Stimulated activated CD8-positive, alpha-beta memory T cell treated with anti-CD3 and anti-CD28 coated beads, Interleukin-15, amount 100 ng/mL, for 48 hours (primary cell): ENCODE measurements around the gene TSC1.

Experiments used
- DNase-seq, 2 donors: peaks; one replicate each; pipeline ENCODE4 v3.0.0-alpha.2; 2020; ENCODE audit warnings: low read depth in 2 of 2

The TSC1 gene

DNA sequence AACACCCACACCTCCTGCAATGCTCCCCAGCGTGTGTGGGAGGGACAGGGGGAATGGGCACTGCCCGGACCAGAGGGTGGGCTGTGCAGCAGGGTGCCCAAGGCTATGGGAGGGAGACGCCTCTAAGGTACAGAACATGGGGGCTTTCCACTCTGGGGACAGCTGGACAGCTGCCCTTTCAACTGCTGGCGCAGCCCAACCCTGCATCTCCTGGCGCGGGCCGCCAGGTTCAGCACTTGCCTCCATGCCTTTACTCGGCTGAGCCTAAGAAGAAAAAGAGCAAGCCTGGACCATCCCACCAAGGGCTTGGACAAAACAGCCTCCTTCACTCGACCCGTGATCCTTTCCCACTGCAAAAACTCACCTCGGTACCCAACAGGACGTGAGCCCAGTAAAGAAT lies 81.3 kb downstream of the TSC1 start:
- no peak for DNase-seq

DNA sequence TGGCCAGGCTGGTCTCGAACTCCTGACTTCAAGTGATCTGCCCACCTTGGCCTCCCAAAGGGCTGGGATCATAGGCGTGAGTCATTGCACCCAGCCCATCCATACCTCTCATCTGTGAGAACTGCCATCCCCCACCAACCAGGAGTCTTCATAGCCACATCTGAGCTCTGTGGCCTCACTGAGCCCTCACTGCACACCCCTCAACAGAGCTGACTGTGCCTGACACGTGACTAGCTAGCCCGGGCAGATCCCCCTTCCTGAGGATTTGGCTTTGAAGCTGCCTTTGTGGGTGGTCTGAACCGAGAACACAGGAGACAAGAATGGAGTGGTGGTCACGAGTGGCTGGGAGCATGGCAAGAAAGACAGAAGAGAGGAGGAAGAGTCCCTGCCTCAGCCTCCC lies 81.9 kb downstream of the TSC1 start:
- DNase-seq, result no peak

DNA sequence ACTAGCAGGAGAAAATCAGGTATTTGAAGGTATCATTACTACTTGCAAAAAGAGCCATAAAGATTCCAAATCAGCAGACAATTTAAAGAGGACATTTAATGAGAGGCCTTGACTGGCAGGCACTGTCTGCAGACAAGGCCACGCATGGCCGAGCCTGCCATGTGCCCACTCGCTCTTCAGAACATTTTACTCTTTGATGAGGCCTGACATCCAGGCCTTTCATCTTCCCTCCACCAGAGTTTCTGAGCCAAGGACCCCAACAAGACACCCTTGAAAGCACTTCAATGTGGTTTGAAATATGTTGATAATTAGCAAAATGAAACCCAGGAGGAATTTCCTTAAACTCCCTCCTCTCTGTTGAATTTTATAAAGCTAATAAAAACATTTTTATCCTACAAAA lies 82.8 kb downstream of the TSC1 start:
- DNase-seq, result no peak

DNA sequence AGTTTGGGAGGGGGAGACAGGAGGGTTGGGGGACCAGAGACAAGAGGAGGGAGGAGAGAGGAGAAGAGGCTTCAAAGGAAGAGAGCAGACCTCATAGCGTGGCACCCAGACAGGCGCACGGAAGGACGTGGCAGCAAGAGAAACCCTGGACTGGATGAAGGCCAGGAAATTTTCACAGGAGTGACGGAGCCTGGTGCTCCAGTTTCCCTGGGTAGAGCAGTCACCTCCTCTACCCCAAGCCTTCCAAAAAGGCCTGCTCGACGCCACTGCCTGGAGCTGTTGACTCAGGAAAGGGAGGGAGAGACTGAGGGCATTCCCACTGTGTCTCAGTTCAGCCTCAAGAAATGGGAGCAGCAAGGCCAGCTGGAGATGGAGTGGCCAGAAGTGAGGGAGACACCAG lies 85.7 kb downstream of the TSC1 start:
- no peak for DNase-seq

DNA sequence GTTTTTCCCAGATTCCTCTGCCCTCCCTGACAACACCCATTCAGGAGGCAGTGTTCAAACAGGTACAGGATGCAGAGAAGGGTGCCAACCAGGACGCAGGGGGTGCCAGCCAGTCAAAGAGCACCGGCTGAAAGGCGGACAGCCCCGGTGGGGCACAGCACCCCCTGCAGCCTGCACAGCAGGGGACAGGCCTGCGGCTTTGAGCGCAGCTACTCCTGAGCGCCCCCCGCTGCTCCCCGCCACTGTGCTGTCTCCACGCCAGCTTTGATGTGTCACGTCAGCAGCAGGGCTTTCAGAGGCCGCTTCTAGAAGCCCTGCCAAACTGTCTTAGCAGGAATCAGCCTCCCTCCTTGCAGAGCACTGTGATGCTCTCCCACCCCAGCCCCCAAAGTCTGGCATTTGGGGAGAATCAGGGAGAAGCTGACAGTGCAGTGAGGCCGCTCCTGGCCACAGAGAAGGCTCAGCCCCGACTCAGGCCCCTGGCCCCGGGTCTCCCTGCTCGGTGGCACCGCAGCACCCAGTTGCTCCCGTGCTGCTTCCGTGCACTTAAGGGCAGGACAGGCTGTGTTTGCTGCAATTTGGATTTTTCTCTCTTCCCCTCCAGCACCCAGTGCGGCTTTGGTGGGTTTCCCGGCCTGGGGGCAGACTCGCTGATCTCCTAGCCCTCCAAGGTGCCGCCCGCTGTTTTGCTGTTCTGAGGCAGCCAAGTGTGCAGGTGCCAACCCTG lies 86.6 kb downstream of the TSC1 start:
- no peak for DNase-seq

DNA sequence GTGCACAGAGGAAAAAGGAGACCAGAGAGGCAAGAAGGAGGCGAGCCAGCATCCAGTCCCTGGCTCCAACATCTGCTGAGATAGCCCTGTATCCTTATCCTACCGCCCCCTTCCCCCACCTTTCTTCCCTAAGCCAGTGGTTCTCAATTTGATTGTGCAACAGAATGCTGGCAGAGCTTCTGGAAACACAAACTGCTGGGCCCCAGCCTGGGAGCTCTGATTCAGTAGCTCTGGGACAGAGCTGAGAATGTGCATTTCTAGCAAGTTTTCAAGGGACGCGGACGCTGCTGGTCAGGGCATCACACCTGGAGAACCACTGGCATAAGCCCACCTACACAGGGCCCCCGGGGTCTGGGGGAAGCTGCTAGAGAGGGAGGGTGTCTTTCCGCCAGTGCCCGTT lies 87.4 kb downstream of the TSC1 start:
- DNase-seq, result no peak

DNA sequence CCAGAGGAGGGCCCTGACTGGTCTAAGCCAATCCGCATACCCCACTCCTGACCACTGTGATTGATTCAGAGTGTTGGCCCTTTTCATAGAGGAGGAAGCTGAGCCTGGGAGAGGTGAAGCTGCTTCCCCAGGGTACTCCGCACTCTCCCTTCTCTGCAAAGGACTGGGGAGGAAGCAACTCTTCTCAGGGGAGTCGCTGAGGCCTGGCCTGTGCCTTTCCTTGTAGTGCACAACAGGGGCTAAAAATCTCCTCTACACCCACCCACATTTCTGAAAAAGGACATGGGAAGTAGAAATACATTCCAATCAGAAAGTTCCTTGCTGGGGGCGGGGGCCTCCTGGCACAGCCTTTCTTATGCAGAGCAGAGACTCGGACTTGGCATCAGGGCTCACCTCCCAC lies 88.5 kb downstream of the TSC1 start:
- DNase-seq, result no peak

DNA sequence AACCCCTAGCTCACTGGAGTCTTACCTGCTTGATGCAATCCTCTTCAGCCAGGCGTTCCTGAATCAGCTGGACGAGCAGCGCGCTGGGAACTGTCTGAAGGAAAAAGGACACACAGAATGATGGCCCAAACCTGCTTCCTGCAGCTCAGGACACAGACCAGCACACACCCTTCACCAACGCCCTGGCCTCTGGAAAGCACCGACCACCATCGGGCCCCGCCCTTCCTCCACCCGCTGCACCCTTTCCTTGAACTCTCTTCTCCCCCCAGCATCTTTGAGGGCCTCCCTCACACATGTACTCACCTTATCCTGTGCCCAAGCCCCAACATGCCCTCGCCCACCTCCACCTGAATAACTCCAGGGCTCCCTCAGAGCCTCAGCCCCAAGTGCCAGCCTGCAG lies 89.6 kb downstream of the TSC1 start:
- DNase-seq, result no peak

DNA sequence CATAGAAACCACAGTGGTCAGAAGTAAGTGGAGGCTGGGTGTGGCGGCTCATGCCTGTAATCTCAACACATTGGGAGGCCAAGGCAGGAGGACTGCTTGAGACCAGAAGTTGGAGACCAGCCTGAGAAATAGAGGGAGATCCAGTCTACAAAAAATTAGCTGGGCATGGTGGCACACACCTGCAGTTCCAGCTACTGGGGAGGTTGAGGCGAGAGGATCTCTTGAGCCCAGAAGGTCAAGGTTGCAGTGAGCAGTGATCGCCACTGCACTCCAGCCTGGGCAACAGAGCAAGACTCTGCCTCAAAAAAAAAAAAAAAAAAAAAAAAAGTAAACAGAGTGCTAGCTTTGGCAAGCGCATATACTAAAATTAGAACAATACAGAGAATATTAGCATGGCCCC lies 90.9 kb downstream of the TSC1 start:
- no peak for DNase-seq

DNA sequence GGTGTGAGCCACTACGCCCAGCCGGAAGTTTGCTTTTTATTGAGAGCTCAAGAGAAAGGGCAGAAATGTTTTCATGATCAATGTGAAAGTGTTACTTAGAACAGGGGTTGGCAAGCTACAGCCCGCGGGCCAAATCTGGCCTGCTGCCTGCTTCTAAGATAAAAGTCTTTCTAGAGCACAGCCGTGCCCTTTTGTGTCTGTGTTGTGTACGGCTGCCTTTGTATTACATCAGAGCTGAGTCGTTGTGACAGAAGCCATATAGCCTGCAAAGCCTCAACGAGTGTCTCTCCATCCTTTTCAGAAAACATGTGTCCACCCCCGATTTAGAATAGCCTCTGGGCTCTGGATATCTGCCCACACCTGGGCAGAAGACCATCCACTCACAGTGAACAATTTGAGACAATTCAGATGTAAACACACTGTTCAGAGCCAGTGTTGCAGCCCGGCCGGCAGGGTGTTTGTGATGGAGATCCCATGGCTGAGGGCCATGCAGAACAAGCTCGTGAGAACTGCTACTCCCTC lies 95.2 kb downstream of the TSC1 start:
- DNase-seq, result no peak

DNA sequence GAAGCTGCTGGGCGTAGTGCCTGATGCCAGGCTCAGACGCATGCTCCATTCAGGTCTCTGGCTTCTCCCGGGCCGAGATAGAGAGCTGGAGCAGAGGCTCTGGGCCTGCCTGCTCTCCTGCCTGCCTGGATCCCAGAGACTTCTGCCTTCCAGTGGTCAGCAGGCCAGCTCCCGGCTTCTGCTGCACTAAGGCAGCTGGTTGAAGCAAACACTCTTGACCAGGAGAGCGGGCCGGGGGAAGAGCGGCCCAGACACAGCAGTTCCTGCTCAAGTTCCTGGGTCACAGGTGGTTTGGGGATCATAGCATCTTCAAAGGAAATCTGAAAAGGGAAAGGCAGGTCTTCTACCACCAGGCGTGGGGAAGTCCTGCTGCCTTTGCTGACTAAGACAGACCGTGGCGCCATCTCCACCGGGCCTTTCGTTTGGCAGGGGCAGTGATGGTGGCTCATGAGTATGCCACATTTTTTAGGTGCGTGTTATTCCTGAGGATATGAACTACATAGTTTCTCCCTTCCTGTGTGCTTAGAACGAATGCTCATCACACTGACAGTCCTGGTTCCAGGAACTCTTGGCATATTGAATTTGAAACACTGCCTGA lies 97.4 kb downstream of the TSC1 start:
- no peak for DNase-seq

DNA sequence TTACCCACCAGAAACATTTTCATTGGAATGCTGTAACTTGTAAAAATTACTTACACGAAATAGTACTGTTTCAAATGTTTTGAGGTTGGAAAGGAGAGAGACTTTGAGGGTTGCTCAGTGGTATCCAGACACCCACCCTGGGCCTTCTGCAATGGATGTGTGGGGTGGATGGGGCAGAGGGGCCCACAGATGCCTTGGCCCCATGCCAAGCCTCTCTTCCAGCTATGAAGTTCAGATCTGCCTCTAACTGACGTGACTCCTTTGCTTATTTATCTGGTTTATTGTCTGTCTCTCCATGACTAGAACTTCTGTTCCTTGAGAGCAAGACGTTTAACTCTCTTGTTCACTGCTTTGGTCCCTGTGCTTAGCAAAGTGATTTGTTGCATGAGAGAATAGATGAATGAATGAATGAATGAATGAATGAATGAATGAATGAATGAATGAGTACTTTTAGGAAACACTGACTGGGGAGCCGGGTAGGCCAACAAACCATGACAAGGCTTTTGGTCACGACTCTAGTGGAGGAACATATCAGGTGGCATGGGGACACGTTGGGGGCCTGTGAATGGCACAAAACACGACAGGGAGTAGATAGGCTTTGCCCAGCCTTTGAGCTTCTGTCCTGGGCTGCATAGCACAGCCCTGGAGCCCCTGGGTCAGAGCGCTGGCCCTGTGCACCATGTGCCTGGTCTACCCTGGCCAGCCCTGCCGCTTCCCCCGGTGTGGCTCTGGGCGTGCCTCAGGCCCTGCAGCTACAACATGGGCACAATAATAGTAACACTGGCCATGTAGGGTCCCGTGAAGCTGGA lies 98.1 kb downstream of the TSC1 start:
- DNase-seq, result no peak

DNA sequence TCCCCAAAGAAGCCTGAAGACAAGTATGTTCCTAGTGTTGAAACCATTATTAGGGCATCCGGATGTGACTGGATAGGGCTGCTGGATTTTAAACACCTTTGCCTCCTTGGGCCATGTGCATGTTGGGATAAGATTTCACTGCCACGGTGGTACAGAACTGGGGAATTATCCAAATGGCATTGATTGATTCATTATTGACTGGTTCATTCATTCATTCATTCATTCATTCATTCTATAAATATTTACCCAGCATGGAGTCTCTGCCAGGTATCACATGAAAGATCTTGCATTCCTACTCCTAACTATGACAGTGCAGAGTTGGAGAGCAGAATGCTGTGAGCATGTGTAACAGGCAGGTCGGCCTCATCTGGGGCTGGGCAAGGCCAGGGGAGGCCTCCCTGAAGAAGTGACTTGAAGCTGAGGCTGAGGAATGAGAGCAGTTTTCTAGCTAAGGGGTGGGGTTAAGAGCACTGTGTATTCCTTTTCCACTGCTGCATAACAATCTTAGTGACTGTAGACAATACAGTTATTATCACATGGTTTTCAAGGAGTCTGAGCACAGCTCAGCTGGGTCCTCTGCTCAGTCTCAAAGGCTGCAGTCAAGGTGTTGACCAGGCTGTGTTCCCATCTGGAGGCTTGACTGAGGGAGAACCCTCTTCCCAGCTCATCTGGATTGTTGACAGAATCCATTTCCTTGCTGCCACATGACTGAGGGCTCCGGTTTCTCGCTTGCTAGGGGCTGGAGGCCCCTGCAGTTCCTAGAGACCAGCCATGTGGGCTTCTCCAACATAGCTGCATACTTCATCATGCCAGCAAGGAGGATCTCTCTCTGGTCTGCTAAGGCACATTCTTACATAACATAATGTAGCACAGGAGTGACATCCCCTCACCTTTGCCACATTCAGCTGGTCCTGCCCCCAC lies 102.0 kb downstream of the TSC1 start:
- no peak for DNase-seq
